H9 (cell line): ENCODE measurements around the gene ZSCAN1. TPM values are rescaled to one million over a fixed set of nuclear protein-coding genes. Genes with fewer than 3 reads are reported as not detected.
A peak's percentile ranks its signal among the peaks of the same experiment; 100 is the strongest.

Experiments
- DNase-seq: peaks from one replicate; pipeline ENCODE4 v3.0.0-alpha.2; 2017
- H2AFZ ChIP-seq: one replicate; pipeline ENCODE4 v1.6.1; 2013; ENCODE audit warnings: mild to moderate bottlenecking, low read length, control low read depth, moderate library complexity
- H2AK5ac ChIP-seq: 2 replicates; pipeline ENCODE4 v1.6.1; 2013; ENCODE audit warnings: low read length, control low read depth, mixed read lengths; ENCODE audit not compliant: insufficient read length
- H2BK120ac ChIP-seq: one replicate; pipeline ENCODE4 v1.6.1; 2013; ENCODE audit warnings: low read depth, mild to moderate bottlenecking, low read length, control low read depth, inconsistent platforms; ENCODE audit not compliant: poor library complexity, severe bottlenecking
- H2BK12ac ChIP-seq: 2 replicates; pipeline ENCODE4 v1.6.1; 2013; ENCODE audit warnings: low read length, control low read depth, mixed read lengths, low read depth; ENCODE audit not compliant: insufficient read length
- H2BK15ac ChIP-seq: 2 replicates; pipeline ENCODE4 v1.6.1; 2013; ENCODE audit warnings: low read depth, low read length, control low read depth
- H2BK20ac ChIP-seq: one replicate; pipeline ENCODE4 v1.6.1; 2013; ENCODE audit warnings: low read depth, mild to moderate bottlenecking, low read length, control low read depth, inconsistent platforms; ENCODE audit not compliant: poor library complexity, severe bottlenecking
- H2BK5ac ChIP-seq: 2 replicates; pipeline ENCODE4 v1.6.1; 2013; ENCODE audit warnings: low read length, control low read depth, mixed read lengths; ENCODE audit not compliant: insufficient read length
- H3K14ac ChIP-seq: 2 replicates; pipeline ENCODE4 v1.6.1; 2013; ENCODE audit warnings: low read length, control low read depth; ENCODE audit not compliant: insufficient read depth
- H3K18ac ChIP-seq: 2 replicates; pipeline ENCODE4 v1.6.1; 2013; ENCODE audit warnings: low read depth, mild to moderate bottlenecking, mixed read lengths, low read length, control low read depth; ENCODE audit not compliant: insufficient read length
- H3K23ac ChIP-seq: 2 replicates; pipeline ENCODE4 v1.6.1; 2013; ENCODE audit warnings: low read length, control low read depth, mixed read lengths, low read depth; ENCODE audit not compliant: insufficient read length
- H3K23me2 ChIP-seq: 2 replicates; pipeline ENCODE4 v1.6.1; 2013; ENCODE audit warnings: low read depth, mild to moderate bottlenecking, mixed read lengths, low read length, control low read depth; ENCODE audit not compliant: insufficient read length, poor library complexity, severe bottlenecking
- H3K27ac ChIP-seq: 2 replicates; pipeline ENCODE4 v1.5.1; 2013; ENCODE audit warnings: low read length, control low read depth, mixed read lengths, low read depth; ENCODE audit not compliant: insufficient read length
- H3K27me3 ChIP-seq: 2 replicates; pipeline ENCODE4 v1.6.1; 2013; ENCODE audit warnings: low read length, control low read depth, inconsistent platforms; ENCODE audit not compliant: insufficient read depth
- H3K4ac ChIP-seq: 2 replicates; pipeline ENCODE4 v1.6.1; 2013; ENCODE audit warnings: low read depth, mild to moderate bottlenecking, control low read depth, inconsistent platforms, low read length, moderate library complexity
- H3K4me1 ChIP-seq: 2 replicates; pipeline ENCODE4 v1.6.1; 2013; ENCODE audit warnings: low read length, control low read depth, inconsistent platforms; ENCODE audit not compliant: insufficient read depth
- H3K4me2 ChIP-seq: 2 replicates; pipeline ENCODE4 v1.6.1; 2013; ENCODE audit warnings: low read length, control low read depth, mixed read lengths; ENCODE audit not compliant: insufficient read length, insufficient read depth
- H3K56ac ChIP-seq: 2 replicates; pipeline ENCODE4 v1.6.1; 2013; ENCODE audit warnings: low read depth, mild to moderate bottlenecking, mixed read lengths, low read length, control low read depth; ENCODE audit not compliant: insufficient read length
- H3K79me1 ChIP-seq: 2 replicates; pipeline ENCODE4 v1.6.1; 2013; ENCODE audit warnings: low read depth, mild to moderate bottlenecking, moderate library complexity, low read length, control low read depth, inconsistent platforms; ENCODE audit not compliant: insufficient read depth, poor library complexity, severe bottlenecking
- H3K79me2 ChIP-seq: 2 replicates; pipeline ENCODE4 v1.6.1; 2013; ENCODE audit warnings: low read length, control low read depth, inconsistent platforms; ENCODE audit not compliant: insufficient read depth
- H3K9ac ChIP-seq: 2 replicates; pipeline ENCODE4 v1.6.1; 2013; ENCODE audit warnings: low read length, control low read depth, mixed read lengths; ENCODE audit not compliant: insufficient read length; ENCODE audit errors: extremely low read depth
- H3K9me3 ChIP-seq: one replicate; pipeline ENCODE4 v1.6.1; 2013; ENCODE audit warnings: low read depth, low read length, inconsistent platforms; ENCODE audit not compliant: control insufficient read depth
- H3T11ph ChIP-seq: one replicate; pipeline ENCODE4 v1.6.1; 2013; ENCODE audit warnings: mild to moderate bottlenecking, low read length, control low read depth, inconsistent platforms
- H4K20me1 ChIP-seq: one replicate; pipeline ENCODE4 v1.6.1; 2013; ENCODE audit not compliant: control insufficient read depth, insufficient read length, insufficient read depth
- H4K5ac ChIP-seq: 2 replicates; pipeline ENCODE4 v1.6.1; 2013; ENCODE audit warnings: low read depth, mild to moderate bottlenecking, mixed read lengths, low read length, control low read depth; ENCODE audit not compliant: insufficient read length
- H4K8ac ChIP-seq: replicated peaks from 2 replicates; pipeline ENCODE4 v1.6.1; 2013; ENCODE audit warnings: low read length, control low read depth, mixed read lengths, low read depth; ENCODE audit not compliant: insufficient read length
- H4K91ac ChIP-seq: 2 replicates; pipeline ENCODE4 v1.6.1; 2013; ENCODE audit warnings: low read depth, mild to moderate bottlenecking, moderate library complexity, mixed read lengths, low read length, control low read depth; ENCODE audit not compliant: insufficient read length
- H3K27ac Mint-ChIP-seq, 3 experiments: 2 replicates in 2 of 3; 3 replicates in 1 of 3; pipeline ENCODE4 v1.8.0; 2020 to 2021; ENCODE audit warnings: mixed read lengths in 3 of 3, mild to moderate bottlenecking in 1 of 3, moderate library complexity in 1 of 3
- H3K27me3 Mint-ChIP-seq: 2 replicates; pipeline ENCODE4 v1.8.0; 2021; ENCODE audit warnings: low read depth, mild to moderate bottlenecking, moderate library complexity, mixed read lengths
- H3K36me3 Mint-ChIP-seq, 3 experiments: 2 replicates in 2 of 3; 3 replicates in 1 of 3; pipeline ENCODE4 v1.8.0; 2020 to 2021; ENCODE audit warnings: low read depth in 3 of 3, mixed read lengths in 3 of 3; ENCODE audit not compliant: insufficient read depth in 1 of 3
- H3K4me1 Mint-ChIP-seq, 2 experiments: 2 replicates each; pipeline ENCODE4 v1.8.0; 2020; ENCODE audit warnings: mixed read lengths in 2 of 2
- H3K4me3 Mint-ChIP-seq, 2 experiments: 2 replicates in 1 of 2; 3 replicates in 1 of 2; pipeline ENCODE4 v1.8.0; 2020 to 2021; ENCODE audit warnings: mild to moderate bottlenecking in 2 of 2, mixed read lengths in 2 of 2, moderate library complexity in 1 of 2
- H3K9me3 Mint-ChIP-seq, 2 experiments: 2 replicates in 1 of 2; 3 replicates in 1 of 2; pipeline ENCODE4 v1.8.0; 2020; ENCODE audit warnings: mild to moderate bottlenecking in 2 of 2, mixed read lengths in 2 of 2, moderate library complexity in 1 of 2
- WGBS: extraction: QIAGEN DNeasy Blood & Tissue Kit; methylation state at CpG from one replicate; pipeline ENCODE4 v1.1.7; 2013; ENCODE audit warnings: missing lambda C conversion rate, low lambda C conversion rate, mixed read lengths; ENCODE audit not compliant: insufficient read length; ENCODE audit errors: extremely low coverage; 5-methylcytosine and 5-hydroxymethylcytosine counted together
- total RNA-seq: library from RNA; stranded (reverse); gene quantifications from 2 replicates; pipeline ENCODE4 v1.2.1, GENCODE V29; 2021
- TF ChIP-seq, protein P1 (sequence below): fragments of 200-600 bp; sonication (generic); conservative IDR thresholded peaks from 3 replicates; pipeline ENCODE4 v1.8.0; 2021; ENCODE audit warnings: antibody characterized with exemption, mild to moderate bottlenecking

ZSCAN1 gene
- total RNA-seq, 1 experiment from 2014 or later = 1.2 TPM

DNA sequence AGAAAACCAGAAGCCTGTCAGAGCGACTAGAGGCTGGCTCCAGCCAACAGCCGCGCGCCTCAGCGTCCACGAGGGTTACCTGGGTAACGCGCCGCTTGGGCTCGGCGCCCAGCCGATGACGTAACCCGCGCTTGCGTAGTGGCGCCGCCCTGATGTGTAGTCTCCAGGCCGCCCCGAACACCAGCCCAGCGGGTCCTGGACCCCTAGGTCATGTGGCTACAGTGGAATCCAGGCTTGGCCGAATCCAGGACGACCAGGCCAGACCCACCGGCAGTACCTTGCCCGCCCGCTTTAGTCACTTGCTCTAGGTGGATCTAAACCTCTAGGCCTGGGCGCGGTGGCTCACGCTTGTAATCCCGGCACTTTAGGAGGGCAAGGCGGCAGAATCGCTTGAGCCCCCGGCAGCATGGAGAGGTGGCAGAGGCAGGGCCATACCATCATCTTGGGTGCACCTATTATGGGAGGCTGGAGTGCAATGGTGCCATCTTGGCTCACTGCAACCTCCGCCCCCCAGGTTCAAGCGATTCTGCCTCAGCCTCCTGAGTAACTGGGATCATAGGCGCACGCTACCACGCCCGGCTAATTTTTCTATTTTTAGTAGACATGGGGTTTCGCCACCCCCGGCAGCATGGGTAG is 24.0 kb upstream of the ZSCAN1 start:
- no peak overlapping the region for H2BK120ac ChIP-seq
- no peak overlapping the region for H3K14ac ChIP-seq
- no peak overlapping the region for H3K56ac ChIP-seq
- H3K79me2 ChIP-seq = no peaks in the 10 kb centered on the region
- no peak overlapping the region for H2AFZ ChIP-seq
- H3K9me3 Mint-ChIP-seq = peaks cover 80 to 84% of the 10 kb centered on the region in 2 experiments
- H3K27me3 ChIP-seq = no peaks in the 10 kb centered on the region
- no peak overlapping the region for H3K4ac ChIP-seq
- no peak overlapping the region for H3T11ph ChIP-seq
- no CpG with 5 or more reads among the region's 41 CpGs for WGBS
- TF ChIP-seq, protein P1, sequence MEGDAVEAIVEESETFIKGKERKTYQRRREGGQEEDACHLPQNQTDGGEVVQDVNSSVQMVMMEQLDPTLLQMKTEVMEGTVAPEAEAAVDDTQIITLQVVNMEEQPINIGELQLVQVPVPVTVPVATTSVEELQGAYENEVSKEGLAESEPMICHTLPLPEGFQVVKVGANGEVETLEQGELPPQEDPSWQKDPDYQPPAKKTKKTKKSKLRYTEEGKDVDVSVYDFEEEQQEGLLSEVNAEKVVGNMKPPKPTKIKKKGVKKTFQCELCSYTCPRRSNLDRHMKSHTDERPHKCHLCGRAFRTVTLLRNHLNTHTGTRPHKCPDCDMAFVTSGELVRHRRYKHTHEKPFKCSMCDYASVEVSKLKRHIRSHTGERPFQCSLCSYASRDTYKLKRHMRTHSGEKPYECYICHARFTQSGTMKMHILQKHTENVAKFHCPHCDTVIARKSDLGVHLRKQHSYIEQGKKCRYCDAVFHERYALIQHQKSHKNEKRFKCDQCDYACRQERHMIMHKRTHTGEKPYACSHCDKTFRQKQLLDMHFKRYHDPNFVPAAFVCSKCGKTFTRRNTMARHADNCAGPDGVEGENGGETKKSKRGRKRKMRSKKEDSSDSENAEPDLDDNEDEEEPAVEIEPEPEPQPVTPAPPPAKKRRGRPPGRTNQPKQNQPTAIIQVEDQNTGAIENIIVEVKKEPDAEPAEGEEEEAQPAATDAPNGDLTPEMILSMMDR = no peak
- peak; percentile 88 for DNase-seq
- no peak overlapping the region for H4K5ac ChIP-seq
- no peaks in the 10 kb centered on the region for H3K23me2 ChIP-seq
- no peak overlapping the region for H4K8ac ChIP-seq
- no peaks in the 10 kb centered on the region for H4K20me1 ChIP-seq
- H3K18ac ChIP-seq = no peak overlapping the region
- peaks cover 58 to 71% (median 71%) of the 10 kb centered on the region in 3 experiments for H3K36me3 Mint-ChIP-seq
- no peak overlapping the region for H2BK20ac ChIP-seq
- H3K9me3 ChIP-seq = peaks cover 12% of the 10 kb centered on the region
- no peak overlapping the region for H3K23ac ChIP-seq
- H3K4me3 Mint-ChIP-seq = no peak overlapping the region
- H3K27me3 Mint-ChIP-seq = peaks cover 12% of the 10 kb centered on the region
- peak overlapping the region; percentile 54 for H3K9ac ChIP-seq
- H2AK5ac ChIP-seq = no peak overlapping the region
- H3K27ac ChIP-seq = no peak overlapping the region
- H2BK5ac ChIP-seq = no peak overlapping the region
- H3K27ac Mint-ChIP-seq = no peak overlapping the region
- H4K91ac ChIP-seq = no peak overlapping the region
- peak overlapping the region; percentile 33 for H3K4me2 ChIP-seq
- no peak overlapping the region for H2BK15ac ChIP-seq
- H2BK12ac ChIP-seq = no peak overlapping the region
- no peaks in the 10 kb centered on the region for H3K4me1 Mint-ChIP-seq
- no peaks in the 10 kb centered on the region for H3K4me1 ChIP-seq
- H3K79me1 ChIP-seq = no peaks in the 10 kb centered on the region
